Sigmoid colon (tissue), 7 donors: ENCODE measurements around the gene ANO3. TPM values are rescaled to one million over a fixed set of nuclear protein-coding genes. Genes with fewer than 3 reads are reported as not detected.
A peak's percentile ranks its signal among the peaks of the same experiment; 100 is the strongest.

ENCODE experiments used
- DNase-seq: peaks from one replicate; pipeline ENCODE4 v3.0.0-alpha.2; 2019
- H3K27ac ChIP-seq, 4 donors: fragments of 200-600 bp; sonication (generic); one replicate each; pipeline ENCODE4 v1.5.1; 2016 to 2019; ENCODE audit warnings: mild to moderate bottlenecking in 1 of 4
- H3K27me3 ChIP-seq, 3 donors: fragments of 200-600 bp; sonication (generic); one replicate each; pipeline ENCODE4 v1.5.1; 2019; ENCODE audit warnings: mild to moderate bottlenecking in 1 of 3
- H3K36me3 ChIP-seq, 4 donors: fragments of 200-600 bp; sonication (generic); one replicate each; pipeline ENCODE4 v1.5.1; 2016 to 2019
- H3K4me1 ChIP-seq, 4 donors: fragments of 200-600 bp; sonication (generic); one replicate each; pipeline ENCODE4 v1.5.1; 2017 to 2019
- H3K4me3 ChIP-seq, 4 donors: fragments of 200-600 bp; sonication (generic); one replicate each; pipeline ENCODE4 v1.5.1; 2017 to 2019; ENCODE audit warnings: mild to moderate bottlenecking in 2 of 4, moderate library complexity in 1 of 4
- H3K9me3 ChIP-seq, 4 donors: fragments of 200-600 bp in 3 of 4; sonication (generic) in 3 of 4; one replicate each; pipeline versions ENCODE4 v1.5.1 to v1.6.1; 2013 to 2019
- EP300 ChIP-seq, 4 donors: sonication (generic); formaldehyde crosslinking; IDR thresholded peaks; one replicate each; pipeline ENCODE4 v1.6.1; 2017; ENCODE audit warnings: antibody characterized with exemption in 4 of 4
- POLR2A ChIP-seq, 2 donors: fragments of 450-650 bp; IDR thresholded peaks; one replicate each; pipeline ENCODE4 v1.6.1; 2016; ENCODE audit warnings: antibody characterized with exemption in 2 of 2, mild to moderate bottlenecking in 2 of 2, moderate library complexity in 2 of 2
- POLR2AphosphoS5 ChIP-seq, 4 donors: sonication (generic); formaldehyde crosslinking; IDR thresholded peaks; one replicate each; pipeline ENCODE4 v1.6.1; 2017; ENCODE audit warnings: antibody characterized with exemption in 4 of 4
- WGBS, 2 donors: extraction: QIAGEN DNeasy Blood & Tissue Kit; methylation state at CpG; one replicate each; pipeline ENCODE4 v1.1.7; 2013; 5-methylcytosine and 5-hydroxymethylcytosine counted together
- intact Hi-C: fragments of 100-400 bp; cut with DNase I; formaldehyde crosslinking; loops from one replicate; pipeline ENCODE4 v1.15.1; 2023
- polyA plus RNA-seq, 3 donors: library from polyadenylated mRNA; stranded (reverse); fragments of 200-250 nt; gene quantifications; one replicate each; pipeline ENCODE4 v1.2.3, GENCODE V29; 2013
- total RNA-seq, 4 donors: library from RNA; depleted of rRNA; stranded (reverse); fragments of >200 nt; gene quantifications; one replicate each; pipeline ENCODE4 v1.1.0, GENCODE V29; 2016
- TF ChIP-seq, protein P1 (sequence below), 4 experiments: fragments of 450-650 bp in 3 of 4; fragments of 200-600 bp in 1 of 4; IDR thresholded peaks; one replicate each; pipeline ENCODE4 v1.5.1; 2016 to 2019; ENCODE audit warnings: antibody characterized with exemption in 4 of 4, mild to moderate bottlenecking in 3 of 4, moderate library complexity in 2 of 4
- donor health status: healthy with polysubstance abuse.
- donor health status: Bipolar disorder and iron deficiency.
- donor health status: healthy.

Gene ANO3
- total and polyA plus RNA-seq, 7 donors, result 0.04 to 0.71 (median 0.33) TPM; not detected in 2

DNA sequence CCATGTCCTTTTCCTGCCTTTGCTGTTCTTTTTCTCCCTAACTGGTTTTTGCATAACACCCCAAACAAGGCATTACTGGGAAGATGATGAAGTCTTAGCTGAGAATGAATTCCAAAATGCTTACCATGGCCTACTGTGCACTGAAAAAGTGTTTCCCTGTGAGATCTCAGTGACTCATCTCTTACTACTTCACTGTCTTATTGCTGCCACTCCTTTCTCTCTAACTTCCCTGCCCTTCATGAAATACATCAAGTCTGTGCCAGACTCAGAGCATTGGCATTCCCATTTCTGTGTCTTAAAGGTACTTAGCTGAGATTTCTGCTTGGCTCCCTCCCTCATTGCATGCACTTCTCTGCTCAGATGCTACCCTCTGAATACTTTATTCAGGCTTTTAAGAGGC, 289.2 kb downstream of the ANO3 start:
- Histone ChIP-seq H3K9me3 (no peaks in the 10 kb centered on the region), H3K4me1 (peaks cover 0 to 9% (median 2%) of the 10 kb centered on the region in 4 donors), H3K36me3 (no peaks in the 10 kb centered on the region), H3K4me3 (no peak overlapping the region), H3K27me3 (no peaks in the 10 kb centered on the region), H3K27ac (peak overlapping the region in 1 of 4 donors; percentile 3)
- DNase-seq, result no peak
- no peak for TF ChIP-seq POLR2A (IDR thresholded peaks at IDR 0.05)
- no peak for TF ChIP-seq EP300 (IDR thresholded peaks at IDR 0.05)
- TF ChIP-seq, protein P1, sequence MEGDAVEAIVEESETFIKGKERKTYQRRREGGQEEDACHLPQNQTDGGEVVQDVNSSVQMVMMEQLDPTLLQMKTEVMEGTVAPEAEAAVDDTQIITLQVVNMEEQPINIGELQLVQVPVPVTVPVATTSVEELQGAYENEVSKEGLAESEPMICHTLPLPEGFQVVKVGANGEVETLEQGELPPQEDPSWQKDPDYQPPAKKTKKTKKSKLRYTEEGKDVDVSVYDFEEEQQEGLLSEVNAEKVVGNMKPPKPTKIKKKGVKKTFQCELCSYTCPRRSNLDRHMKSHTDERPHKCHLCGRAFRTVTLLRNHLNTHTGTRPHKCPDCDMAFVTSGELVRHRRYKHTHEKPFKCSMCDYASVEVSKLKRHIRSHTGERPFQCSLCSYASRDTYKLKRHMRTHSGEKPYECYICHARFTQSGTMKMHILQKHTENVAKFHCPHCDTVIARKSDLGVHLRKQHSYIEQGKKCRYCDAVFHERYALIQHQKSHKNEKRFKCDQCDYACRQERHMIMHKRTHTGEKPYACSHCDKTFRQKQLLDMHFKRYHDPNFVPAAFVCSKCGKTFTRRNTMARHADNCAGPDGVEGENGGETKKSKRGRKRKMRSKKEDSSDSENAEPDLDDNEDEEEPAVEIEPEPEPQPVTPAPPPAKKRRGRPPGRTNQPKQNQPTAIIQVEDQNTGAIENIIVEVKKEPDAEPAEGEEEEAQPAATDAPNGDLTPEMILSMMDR (IDR thresholded peaks at IDR 0.05), result no peak
- no peak for TF ChIP-seq POLR2AphosphoS5 (IDR thresholded peaks at IDR 0.05)
- intact Hi-C loops, result no loop called here

DNA sequence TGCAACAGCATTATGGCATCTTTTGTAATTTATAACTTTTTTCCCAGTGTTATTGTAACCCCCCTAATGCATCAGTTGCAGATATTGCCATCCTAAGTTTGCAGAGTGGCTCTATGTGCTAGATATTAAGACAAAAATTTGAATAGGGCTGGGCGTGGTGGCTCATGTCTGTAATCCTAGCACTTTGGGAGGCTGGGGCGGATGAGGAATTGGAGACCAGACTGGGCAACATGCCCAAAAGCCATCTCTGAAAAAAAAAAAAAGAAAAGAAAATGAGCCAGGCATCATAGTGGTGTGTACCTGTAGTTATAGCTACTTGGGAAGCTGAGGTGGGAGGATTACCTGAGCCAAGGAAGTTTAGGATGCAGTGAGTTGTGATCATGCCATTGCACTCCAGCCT, 290.3 kb downstream of the ANO3 start:
- H3K4me1 ChIP-seq, result peaks cover 0 to 9% (median 2%) of the 10 kb centered on the region in 4 donors
- H3K4me3 ChIP-seq, result no peak overlapping the region
- H3K36me3 ChIP-seq, result no peaks in the 10 kb centered on the region
- no peak for TF ChIP-seq POLR2A (IDR thresholded peaks at IDR 0.05)
- TF ChIP-seq EP300 (IDR thresholded peaks at IDR 0.05), result no peak
- no peak for TF ChIP-seq POLR2AphosphoS5 (IDR thresholded peaks at IDR 0.05)
- TF ChIP-seq, protein P1 (IDR thresholded peaks at IDR 0.05), result no peak
- intact Hi-C loops, result no loop called here
- no peak overlapping the region for H3K27ac ChIP-seq
- no peaks in the 10 kb centered on the region for H3K27me3 ChIP-seq
- no peaks in the 10 kb centered on the region for H3K9me3 ChIP-seq
- DNase-seq, result no peak
- 82 to 83% methylated on average over 2 of the region's 2 CpGs for whole genome bisulfite sequencing, 2 donors

DNA sequence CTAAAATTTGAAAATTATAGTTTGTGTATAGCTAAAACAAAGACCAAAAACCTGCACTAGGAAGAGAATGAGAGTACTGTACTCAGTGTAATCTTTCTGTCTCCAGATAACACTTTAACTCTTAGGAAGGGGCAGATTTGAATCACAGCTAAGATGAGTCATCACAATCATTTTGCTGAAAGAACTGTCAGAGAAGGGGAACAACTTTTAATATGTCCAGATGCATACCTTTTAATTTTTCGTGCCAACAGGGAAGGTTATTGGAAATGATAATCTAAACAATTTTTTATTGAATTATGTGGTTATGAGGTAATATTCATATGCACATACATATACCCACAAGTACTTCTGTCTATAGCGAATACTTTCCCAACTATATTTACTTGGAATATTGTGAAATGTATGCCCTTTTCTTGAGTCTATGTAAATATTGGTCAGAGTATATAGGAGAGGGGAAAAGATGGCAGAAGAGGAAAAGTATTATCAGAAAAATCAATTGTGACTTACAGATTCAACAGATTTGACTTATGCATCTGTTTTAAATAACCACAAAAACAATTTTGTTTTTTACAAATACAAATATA, 291.2 kb downstream of the ANO3 start:
- TF ChIP-seq, protein P1 (IDR thresholded peaks at IDR 0.05), result no peak
- TF ChIP-seq EP300 (IDR thresholded peaks at IDR 0.05), result no peak
- TF ChIP-seq POLR2A (IDR thresholded peaks at IDR 0.05), result no peak
- no peak for TF ChIP-seq POLR2AphosphoS5 (IDR thresholded peaks at IDR 0.05)
- intact Hi-C loops, result no loop called here
- Histone ChIP-seq H3K27ac (no peak overlapping the region), H3K9me3 (no peaks in the 10 kb centered on the region), H3K4me3 (no peak overlapping the region), H3K4me1 (peaks cover 0 to 9% (median 2%) of the 10 kb centered on the region in 4 donors), H3K27me3 (no peaks in the 10 kb centered on the region), H3K36me3 (no peaks in the 10 kb centered on the region)
- no peak for DNase-seq
- WGBS, 2 donors, result 48 to 70% methylated on average over 2 of the region's 2 CpGs

DNA sequence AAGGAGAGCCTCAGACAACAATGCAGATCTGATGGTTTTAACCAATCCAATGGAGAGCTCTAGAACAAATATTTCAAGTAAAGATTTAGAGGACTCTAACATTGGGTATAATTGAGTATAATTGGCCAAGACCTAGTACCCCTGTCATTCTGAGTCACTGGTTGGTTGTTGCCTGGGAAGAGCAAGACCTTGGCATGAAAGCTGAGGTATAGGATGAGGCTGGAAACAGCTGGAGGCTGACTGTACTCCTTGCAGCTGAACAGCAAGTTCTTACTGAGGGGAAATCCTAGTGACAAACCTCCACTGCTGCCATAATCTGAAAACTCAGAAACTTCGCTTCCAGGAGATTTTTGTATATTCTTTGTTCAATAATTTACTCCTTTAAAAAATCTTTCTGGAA, 294.4 kb downstream of the ANO3 start:
- 83 to 90% methylated on average over 1 of the region's 1 CpG for WGBS, 2 donors

More for the DNA sequence above, 294.4 kb downstream of the ANO3 start:
- no peaks in the 10 kb centered on the region for H3K27me3 ChIP-seq
- TF ChIP-seq, protein P1 (IDR thresholded peaks at IDR 0.05), result no peak
- TF ChIP-seq EP300 (IDR thresholded peaks at IDR 0.05), result no peak
- TF ChIP-seq POLR2AphosphoS5 (IDR thresholded peaks at IDR 0.05), result no peak
- no peak for TF ChIP-seq POLR2A (IDR thresholded peaks at IDR 0.05)
- H3K27ac ChIP-seq, result no peak overlapping the region
- no peak for DNase-seq
- intact Hi-C loops, result no loop called here
- H3K36me3 ChIP-seq, result no peaks in the 10 kb centered on the region
- no peak overlapping the region for H3K4me3 ChIP-seq
- peaks cover 0 to 4% (median 2%) of the 10 kb centered on the region in 4 donors for H3K4me1 ChIP-seq
- H3K9me3 ChIP-seq, result no peaks in the 10 kb centered on the region
